Endothelial cell of umbilical vein (primary cell): Measurements from ENCODE around the gene ABHD10. TPM values are rescaled to one million over a fixed set of nuclear protein-coding genes. Genes with fewer than 3 reads are reported as not detected.

ENCODE experiments used
- BruUV-seq: library from RNA; stranded (reverse); fragments of 400-500 nt; replicated peaks from 2 replicates; lab custom pipeline; 2021; lab: Mats Ljungman, UMichigan
- CTCF ChIA-PET: fragments of 300-600, 350-600 bp; sonication (Branson Sonifier 250); formaldehyde crosslinking; loops from one replicate; lab custom pipeline; 2021; ENCODE audit warnings: antibody characterized with exemption, inconsistent platforms; lab: Charles Lee
- POLR2A ChIA-PET: fragments of 300-600, 350-600 bp; sonication (Branson Sonifier 250); formaldehyde crosslinking; loops from one replicate; lab custom pipeline; 2021; ENCODE audit warnings: antibody characterized with exemption, inconsistent platforms; lab: Charles Lee
- DNase-seq: peaks from one replicate; pipeline ENCODE4 v3.0.0-alpha.2; 2011; ENCODE audit warnings: low read depth, low spot score
- FAIRE-seq: peaks from 2 replicates; lab custom pipeline; 2011; peaks lifted over from hg19 to GRCh38; lab: Jason Lieb, UNC
- H2AFZ ChIP-seq: 2 replicates; pipeline ENCODE4 v1.6.0; 2012; ENCODE audit warnings: low read depth, low read length, control low read depth, inconsistent platforms
- H3K27ac ChIP-seq: 2 replicates; pipeline ENCODE4 v1.5.1; 2011; ENCODE audit warnings: low read depth, mild to moderate bottlenecking, control low read depth, low read length, moderate library complexity; ENCODE audit not compliant: insufficient read depth
- H3K27me3 ChIP-seq, 2 experiments: 2 replicates each; pipeline versions ENCODE4 v1.6.0 to v1.6.1; 2011; ENCODE audit warnings: low read length in 2 of 2, mixed read lengths in 1 of 2; ENCODE audit not compliant: control insufficient read depth in 2 of 2, insufficient read depth in 2 of 2
- H3K36me3 ChIP-seq, 2 experiments: 2 replicates in 1 of 2; 3 replicates in 1 of 2; pipeline ENCODE4 v1.5.1; 2011; ENCODE audit warnings: low read length in 2 of 2, mild to moderate bottlenecking in 1 of 2, moderate library complexity in 1 of 2; ENCODE audit not compliant: control insufficient read depth in 2 of 2, insufficient read depth in 2 of 2; ENCODE audit errors: extremely low read depth in 1 of 2
- H3K4me1 ChIP-seq: 3 replicates; pipeline ENCODE4 v1.5.1; 2011; ENCODE audit warnings: mild to moderate bottlenecking, low read length; ENCODE audit not compliant: control insufficient read depth, insufficient read depth; ENCODE audit errors: extremely low read depth
- H3K4me2 ChIP-seq: 2 replicates; pipeline ENCODE4 v1.6.1; 2011; ENCODE audit warnings: low read length, control low read depth, mixed read lengths; ENCODE audit not compliant: insufficient read depth
- H3K4me3 ChIP-seq, 3 experiments: fragments of 200-600 bp in 1 of 3; sonication (generic), shearing (Covaris generic) in 1 of 3; replicated peaks in 1 of 3; 2 replicates each; pipeline ENCODE4 v1.5.1; 2011 to 2016; ENCODE audit warnings: control low read depth in 3 of 3, low read length in 3 of 3, mild to moderate bottlenecking in 2 of 3, inconsistent platforms in 1 of 3, low read depth in 1 of 3, moderate library complexity in 1 of 3; ENCODE audit not compliant: insufficient read depth in 1 of 3
- H3K79me2 ChIP-seq: 2 replicates; pipeline ENCODE4 v1.6.0; 2012; ENCODE audit warnings: low read length, inconsistent platforms; ENCODE audit not compliant: control insufficient read depth, insufficient read depth
- H3K9ac ChIP-seq: replicated peaks from 2 replicates; pipeline ENCODE3; 2011; ENCODE audit warnings: low read length, control low read depth; ENCODE audit not compliant: insufficient read depth; ENCODE audit errors: extremely low read depth
- H3K9me1 ChIP-seq: replicated peaks from 3 replicates; pipeline ENCODE4 v1.6.0; 2011; ENCODE audit warnings: mild to moderate bottlenecking, low read length; ENCODE audit not compliant: control insufficient read depth, insufficient read depth; ENCODE audit errors: extremely low read depth
- H3K9me3 ChIP-seq: replicated peaks from 2 replicates; pipeline ENCODE4 v1.5.1; 2012; ENCODE audit warnings: low read length, inconsistent platforms; ENCODE audit not compliant: control insufficient read depth, insufficient read depth
- H4K20me1 ChIP-seq: replicated peaks from 2 replicates; pipeline ENCODE3; 2011; ENCODE audit warnings: mild to moderate bottlenecking, low read length; ENCODE audit not compliant: control insufficient read depth, insufficient read depth; ENCODE audit errors: extremely low read depth
- EZH2 ChIP-seq: IDR thresholded peaks from 2 replicates; pipeline ENCODE4 v1.6.1; 2012; ENCODE audit warnings: borderline replicate concordance, low read depth, mild to moderate bottlenecking, moderate library complexity, low read length, inconsistent platforms; ENCODE audit not compliant: severe bottlenecking
- FOS ChIP-seq: IDR thresholded peaks from 2 replicates; pipeline ENCODE4 v1.6.1; 2011; ENCODE audit warnings: mild to moderate bottlenecking, low read length, moderate library complexity, borderline replicate concordance; ENCODE audit not compliant: insufficient read depth
- GATA2 ChIP-seq: IDR thresholded peaks from 2 replicates; pipeline ENCODE4 v1.7.0; 2011; ENCODE audit warnings: low read depth, mild to moderate bottlenecking, moderate library complexity, mixed read lengths, low read length; ENCODE audit not compliant: insufficient read length, insufficient read depth
- JUN ChIP-seq: IDR thresholded peaks from 2 replicates; pipeline ENCODE4 v1.6.1; 2011; ENCODE audit warnings: borderline replicate concordance, low read depth; ENCODE audit not compliant: insufficient read length, insufficient read depth
- MYC ChIP-seq: IDR thresholded peaks from one replicate; pipeline ENCODE4 v1.6.1; 2011; ENCODE audit warnings: mild to moderate bottlenecking, low read depth, low read length
- POLR2A ChIP-seq: IDR thresholded peaks from 2 replicates; pipeline ENCODE4 v1.6.1; 2012; ENCODE audit warnings: low read depth, mild to moderate bottlenecking, control low read depth, low read length
- POLR2AphosphoS5 ChIP-seq: IDR thresholded peaks from 2 replicates; pipeline ENCODE4 v1.6.1; 2012; ENCODE audit warnings: low read depth, mild to moderate bottlenecking, control low read depth, low read length, moderate library complexity; ENCODE audit not compliant: insufficient read depth
- dilution Hi-C: fragments of 300-500 bp; cut with MboI; formaldehyde crosslinking; loops from one replicate; pipeline ENCODE4 v1.15.0; 2019; ENCODE audit warnings: low sequenced_read_pairs; ENCODE audit not compliant: extremely low pct_ligation_motif_present
- intact Hi-C: fragments of 100-400 bp; cut with micrococcal nuclease; formaldehyde crosslinking; loops from one replicate; pipeline ENCODE4 v1.10.0; 2022
- polyA plus RNA-seq, 4 experiments: library from polyadenylated mRNA; depleted of rRNA in 3 of 4; stranded (reverse) in 3 of 4; unstranded in 1 of 4; fragments of >200 nt; gene quantifications; 2 replicates each; pipeline versions ENCODE4 v1.2.1 to v1.2.3, GENCODE V29; 2011 to 2012; ENCODE audit warnings: missing spikeins in 1 of 4
- total RNA-seq: library from RNA; stranded (reverse); gene quantifications from 2 replicates; pipeline ENCODE4 v1.2.3, GENCODE V29; 2021
- TF ChIP-seq, protein P1 (sequence below), 2 donors: IDR thresholded peaks; 1 replicate in 1 of 2; 2 replicates in 1 of 2; pipeline ENCODE4 v1.5.1; 2011; ENCODE audit warnings: low read length in 2 of 2, mild to moderate bottlenecking in 2 of 2, moderate library complexity in 2 of 2, control low read depth in 1 of 2, inconsistent platforms in 1 of 2, low read depth in 1 of 2; ENCODE audit not compliant: insufficient read depth in 1 of 2; ENCODE audit errors: extremely low read depth in 1 of 2
- TF ChIP-seq, protein P2 (sequence below): IDR thresholded peaks from 2 replicates; pipeline ENCODE4 v1.6.1; 2011; ENCODE audit not compliant: insufficient read depth, insufficient read length

ABHD10 gene
- total and polyA plus RNA-seq, 2 donors (not counting 3 experiments of a cell fraction or from before 2014, with no cell fraction given), result 10.0 to 37.0 TPM

DNA sequence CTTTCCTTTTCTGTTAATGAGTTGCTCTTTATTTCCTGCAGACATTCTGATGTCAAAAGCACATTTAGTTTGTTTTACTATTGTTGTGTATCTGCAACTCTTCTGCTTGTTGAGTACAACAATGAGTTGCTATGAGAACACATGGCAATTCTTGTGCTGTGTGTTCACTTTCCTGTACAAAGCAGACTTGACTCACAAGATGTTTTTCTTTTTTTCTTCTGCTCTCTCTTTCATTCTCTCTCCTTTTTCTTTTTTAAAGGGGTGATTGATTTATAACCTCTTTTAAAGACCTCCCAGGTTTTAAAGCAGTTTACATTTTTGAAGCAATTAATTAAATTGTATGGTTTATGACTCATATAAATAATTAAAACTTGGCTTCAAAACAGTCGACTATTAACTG, 31.6 kb upstream of the ABHD10 start:
- Histone ChIP-seq H3K4me1 (peaks cover 24% of the 10 kb centered on the region), H4K20me1 (no peaks in the 10 kb centered on the region), H2AFZ (no peak overlapping the region), H3K27me3 (no peaks in the 10 kb centered on the region), H3K4me2 (peak overlapping the region; percentile 38), H3K79me2 (no peaks in the 10 kb centered on the region), H3K9me1 (no peaks in the 10 kb centered on the region), H3K27ac (peak overlapping the region; percentile 79), H3K9ac (peak overlapping the region; percentile 68), H3K9me3 (no peaks in the 10 kb centered on the region), H3K4me3 (no peak overlapping the region), H3K36me3 (peaks cover 3 to 6% of the 10 kb centered on the region in 2 experiments)
- DNase-seq, result peak; percentile 89
- TF ChIP-seq JUN (peak; percentile 78), POLR2AphosphoS5 (no peak)
- dilution Hi-C loops, result no loop called here
- intact Hi-C loops, result loop anchor here (1.0 kb wide), 4 partner anchors 10 to 30 kb away; no protein-coding TSS in a partner anchor
- BruUV-seq, result no TSS peak
- CTCF ChIA-PET, result interaction anchor here (0.6 to 1.3 kb wide), 4 partner anchors 15 to 230 kb away, joined by 3 to 7 read pairs (median 3); no protein-coding TSS in a partner anchor
- FAIRE-seq, result no peak
- POLR2A ChIA-PET, result no interaction called here

DNA sequence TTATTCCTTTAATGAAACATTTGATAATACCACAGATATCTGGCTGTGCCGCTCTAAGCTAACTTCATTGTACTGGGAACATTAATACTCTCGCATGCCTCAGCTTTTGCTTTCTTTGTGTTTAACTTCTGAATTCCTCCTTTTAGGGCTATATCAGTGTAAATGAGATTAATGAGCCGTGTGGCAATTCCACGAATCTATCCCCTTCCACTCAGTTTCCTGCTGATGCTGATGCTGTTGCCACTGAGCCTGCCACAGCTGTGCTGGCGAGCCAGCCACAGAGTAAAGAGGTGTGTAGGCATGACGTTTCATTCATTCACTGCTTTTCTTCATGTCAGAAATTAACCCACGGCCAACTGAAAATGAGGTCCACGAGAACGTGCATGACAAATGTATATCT, 30.0 kb upstream of the ABHD10 start:
- DNase-seq (no peak), FAIRE-seq (no peak)
- no peaks in the 10 kb centered on the region for H4K20me1 ChIP-seq
- H2AFZ ChIP-seq, result no peak overlapping the region
- no peaks in the 10 kb centered on the region for H3K9me1 ChIP-seq
- no peaks in the 10 kb centered on the region for H3K79me2 ChIP-seq
- POLR2A ChIA-PET, result no interaction called here
- no TSS peak for BruUV-seq
- no peak overlapping the region for H3K9ac ChIP-seq
- no peak overlapping the region for H3K4me2 ChIP-seq
- H3K9me3 ChIP-seq, result no peaks in the 10 kb centered on the region
- CTCF ChIA-PET, result interaction anchor here (1.1 kb wide), 1 partner anchor 54 kb away, joined by 3 read pairs; no protein-coding TSS in a partner anchor
- no peaks in the 10 kb centered on the region for H3K27me3 ChIP-seq
- H3K36me3 ChIP-seq, result peaks cover 10 to 14% of the 10 kb centered on the region in 2 experiments
- H3K27ac ChIP-seq, result no peak overlapping the region
- peaks cover 14% of the 10 kb centered on the region for H3K4me1 ChIP-seq
- no peak for TF ChIP-seq JUN
- TF ChIP-seq FOS, result no peak
- TF ChIP-seq GATA2, result no peak
- TF ChIP-seq, protein P1, sequence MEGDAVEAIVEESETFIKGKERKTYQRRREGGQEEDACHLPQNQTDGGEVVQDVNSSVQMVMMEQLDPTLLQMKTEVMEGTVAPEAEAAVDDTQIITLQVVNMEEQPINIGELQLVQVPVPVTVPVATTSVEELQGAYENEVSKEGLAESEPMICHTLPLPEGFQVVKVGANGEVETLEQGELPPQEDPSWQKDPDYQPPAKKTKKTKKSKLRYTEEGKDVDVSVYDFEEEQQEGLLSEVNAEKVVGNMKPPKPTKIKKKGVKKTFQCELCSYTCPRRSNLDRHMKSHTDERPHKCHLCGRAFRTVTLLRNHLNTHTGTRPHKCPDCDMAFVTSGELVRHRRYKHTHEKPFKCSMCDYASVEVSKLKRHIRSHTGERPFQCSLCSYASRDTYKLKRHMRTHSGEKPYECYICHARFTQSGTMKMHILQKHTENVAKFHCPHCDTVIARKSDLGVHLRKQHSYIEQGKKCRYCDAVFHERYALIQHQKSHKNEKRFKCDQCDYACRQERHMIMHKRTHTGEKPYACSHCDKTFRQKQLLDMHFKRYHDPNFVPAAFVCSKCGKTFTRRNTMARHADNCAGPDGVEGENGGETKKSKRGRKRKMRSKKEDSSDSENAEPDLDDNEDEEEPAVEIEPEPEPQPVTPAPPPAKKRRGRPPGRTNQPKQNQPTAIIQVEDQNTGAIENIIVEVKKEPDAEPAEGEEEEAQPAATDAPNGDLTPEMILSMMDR (IDR thresholded peaks at IDR 0.05; ENCODE audit: extremely low read depth in 1 of 2, insufficient read depth in 1 of 2, low read depth in 1 of 2, low read length in 2 of 2), result no peak
- TF ChIP-seq EZH2, result no peak
- TF ChIP-seq, protein P2, sequence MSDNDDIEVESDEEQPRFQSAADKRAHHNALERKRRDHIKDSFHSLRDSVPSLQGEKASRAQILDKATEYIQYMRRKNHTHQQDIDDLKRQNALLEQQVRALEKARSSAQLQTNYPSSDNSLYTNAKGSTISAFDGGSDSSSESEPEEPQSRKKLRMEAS, result no peak
- no peak for TF ChIP-seq MYC
- no peak for TF ChIP-seq POLR2A
- TF ChIP-seq POLR2AphosphoS5, result no peak
- no peak overlapping the region for H3K4me3 ChIP-seq
- dilution Hi-C loops, result no loop called here
- intact Hi-C loops, result no loop called here
